ENCODE results near the gene NFATC2IP. TPM values are rescaled to one million over a fixed set of nuclear protein-coding genes. Genes with fewer than 3 reads are reported as not detected.

The NFATC2IP gene
- total and polyA plus RNA-seq, 9 of the 15 experiments (the other 6 are each of a cell fraction or from before 2014, with no cell fraction given) = 15.6 to 106 (median 46.9) TPM

DNA sequence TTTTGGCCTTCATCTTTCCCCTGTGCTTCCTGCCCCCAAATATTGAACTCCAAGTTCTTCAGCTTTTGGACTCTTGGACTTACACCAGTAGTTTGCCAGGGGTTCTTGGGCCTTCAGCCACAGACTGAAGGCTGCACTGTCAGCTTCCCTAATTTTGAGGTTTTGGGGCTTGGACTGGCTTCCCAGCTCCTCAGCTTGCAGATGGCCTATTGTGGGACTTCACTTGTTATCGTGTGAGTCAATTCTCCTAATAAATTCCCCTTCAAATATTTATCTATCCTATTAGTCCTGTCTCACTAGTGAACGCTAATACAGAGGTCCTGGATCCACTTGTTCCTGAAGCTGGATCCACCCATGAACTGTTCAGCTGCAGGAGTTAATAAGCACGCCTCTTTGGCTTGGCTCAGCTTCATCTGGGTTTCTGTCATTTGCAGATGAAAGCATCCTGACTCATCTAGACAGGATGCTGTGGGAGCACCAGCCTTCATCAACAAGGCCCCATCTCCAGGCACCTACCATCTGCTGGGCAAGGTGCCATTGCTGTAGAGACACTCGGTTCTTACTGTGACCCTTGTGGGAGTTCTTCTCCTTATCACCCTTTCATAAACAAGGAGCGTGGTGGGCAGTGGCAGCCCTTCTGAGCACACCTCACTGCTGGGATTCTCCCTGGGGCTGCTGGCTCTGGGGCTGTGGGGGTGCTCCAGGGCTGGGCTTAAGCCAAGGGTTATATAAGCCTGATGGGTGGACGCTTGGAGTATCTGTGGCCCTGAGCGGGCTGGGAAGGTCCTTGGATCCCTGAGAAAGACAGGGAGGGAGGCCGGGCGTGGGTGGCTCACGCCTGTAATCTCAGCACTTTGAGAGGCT is 57.2 kb downstream of the NFATC2IP start (continued):
- TF ChIP-seq, protein P1, sequence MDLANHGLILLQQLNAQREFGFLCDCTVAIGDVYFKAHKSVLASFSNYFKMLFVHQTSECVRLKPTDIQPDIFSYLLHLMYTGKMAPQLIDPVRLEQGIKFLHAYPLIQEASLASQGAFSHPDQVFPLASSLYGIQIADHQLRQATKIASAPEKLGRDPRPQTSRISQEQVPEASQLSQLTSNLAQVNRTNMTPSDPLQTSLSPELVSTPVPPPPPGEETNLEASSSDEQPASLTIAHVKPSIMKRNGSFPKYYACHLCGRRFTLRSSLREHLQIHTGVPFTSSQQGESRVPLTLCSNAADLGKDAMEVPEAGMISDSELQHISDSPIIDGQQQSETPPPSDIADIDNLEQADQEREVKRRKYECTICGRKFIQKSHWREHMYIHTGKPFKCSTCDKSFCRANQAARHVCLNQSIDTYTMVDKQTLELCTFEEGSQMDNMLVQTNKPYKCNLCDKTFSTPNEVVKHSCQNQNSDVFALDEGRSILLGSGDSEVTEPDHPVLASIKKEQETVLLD (IDR thresholded peaks at IDR 0.05) = peak; percentile 47; the same call in 1 of the 2 replicates
- TF ChIP-seq CTCFL (IDR thresholded peaks at IDR 0.05; ENCODE audit: borderline replicate concordance, insufficient read depth, low read depth, low read length, poor library complexity, severe bottlenecking) (no peak), ARHGAP35 (IDR thresholded peaks at IDR 0.05; ENCODE audit: partially characterized antibody) (no peak), STAG1 (CRISPR knock-in tag; IDR thresholded peaks at IDR 0.05; ENCODE audit: borderline replicate concordance) (no peak), PBX2 (CRISPR knock-in tag; IDR thresholded peaks at IDR 0.05; ENCODE audit: low read depth) (no peak), PBX2 (tag; conservative IDR thresholded peaks at IDR 0.05; ENCODE audit: low read depth) (no peak), PURB (CRISPR knock-in tag; IDR thresholded peaks at IDR 0.05; ENCODE audit: low read depth) (no peak), ZNF778 (CRISPR knock-in tag; IDR thresholded peaks at IDR 0.05) (no peak), ZC3H4 (CRISPR knock-in tag; IDR thresholded peaks at IDR 0.05; ENCODE audit: borderline replicate concordance) (no peak), CBX3 (IDR thresholded peaks at IDR 0.05; ENCODE audit: borderline replicate concordance in 1 of 2, low read length in 2 of 2) (no peak), LCOR (CRISPR knock-in tag; IDR thresholded peaks at IDR 0.05) (0 out of 2 replicates have a peak, but pooled peaks have one; percentile 59), MCM2 (IDR thresholded peaks at IDR 0.05; ENCODE audit: low read depth) (no peak), C11orf30 (IDR thresholded peaks at IDR 0.05; ENCODE audit: low read depth) (no peak), ZNF780A (CRISPR knock-in tag; IDR thresholded peaks at IDR 0.05) (no peak), KLF10 (CRISPR knock-in tag; IDR thresholded peaks at IDR 0.05) (no peak), ATF7 (IDR thresholded peaks at IDR 0.05) (no peak), POLR2AphosphoS5 (IDR thresholded peaks at IDR 0.05; ENCODE audit: control insufficient read depth, insufficient read depth, low read depth, low read length) (peak; percentile 37; the same call in 1 of the 2 replicates), SLC30A9 (CRISPR knock-in tag; IDR thresholded peaks at IDR 0.05) (no peak)
- TF ChIP-seq, protein P2, sequence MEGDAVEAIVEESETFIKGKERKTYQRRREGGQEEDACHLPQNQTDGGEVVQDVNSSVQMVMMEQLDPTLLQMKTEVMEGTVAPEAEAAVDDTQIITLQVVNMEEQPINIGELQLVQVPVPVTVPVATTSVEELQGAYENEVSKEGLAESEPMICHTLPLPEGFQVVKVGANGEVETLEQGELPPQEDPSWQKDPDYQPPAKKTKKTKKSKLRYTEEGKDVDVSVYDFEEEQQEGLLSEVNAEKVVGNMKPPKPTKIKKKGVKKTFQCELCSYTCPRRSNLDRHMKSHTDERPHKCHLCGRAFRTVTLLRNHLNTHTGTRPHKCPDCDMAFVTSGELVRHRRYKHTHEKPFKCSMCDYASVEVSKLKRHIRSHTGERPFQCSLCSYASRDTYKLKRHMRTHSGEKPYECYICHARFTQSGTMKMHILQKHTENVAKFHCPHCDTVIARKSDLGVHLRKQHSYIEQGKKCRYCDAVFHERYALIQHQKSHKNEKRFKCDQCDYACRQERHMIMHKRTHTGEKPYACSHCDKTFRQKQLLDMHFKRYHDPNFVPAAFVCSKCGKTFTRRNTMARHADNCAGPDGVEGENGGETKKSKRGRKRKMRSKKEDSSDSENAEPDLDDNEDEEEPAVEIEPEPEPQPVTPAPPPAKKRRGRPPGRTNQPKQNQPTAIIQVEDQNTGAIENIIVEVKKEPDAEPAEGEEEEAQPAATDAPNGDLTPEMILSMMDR (IDR thresholded peaks at IDR 0.05 in 2 of 3, conservative IDR thresholded peaks at IDR 0.05 in 1 of 3; ENCODE audit: insufficient read depth in 2 of 3, low read depth in 1 of 3, low read length in 3 of 3) = no peak

Data from K562 (cell line).